K562 (cell line): Measurements from ENCODE around the gene TBR1. TPM values are rescaled to one million over a fixed set of nuclear protein-coding genes. Genes with fewer than 3 reads are reported as not detected.
A peak's percentile ranks its signal among the peaks of the same experiment; 100 is the strongest.

Experiments
- CHD1 ChIP-seq: fragments of 200-600 bp; sonication (generic); IDR thresholded peaks from one replicate; pipeline ENCODE4 v1.6.1; 2012; ENCODE audit warnings: mild to moderate bottlenecking, moderate library complexity, low read length, inconsistent platforms
- GTF2F1 ChIP-seq: IDR thresholded peaks from 2 replicates; pipeline ENCODE4 v1.6.1; 2011; ENCODE audit warnings: low read depth, low read length, improper control_type of control experiment
- MTA3 ChIP-seq: fragments of 450-650 bp; formaldehyde crosslinking; IDR thresholded peaks from 2 replicates; pipeline ENCODE4 v1.6.1; 2017; ENCODE audit warnings: mild to moderate bottlenecking, borderline replicate concordance
- NRF1 ChIP-seq, 2 experiments: fragments of 450-650 bp; IDR thresholded peaks in 1 of 2; conservative IDR thresholded peaks in 1 of 2; 2 replicates each; pipeline ENCODE4 v1.6.1; 2014; ENCODE audit warnings: mild to moderate bottlenecking in 2 of 2
- RB1 ChIP-seq: fragments of 450-650 bp; IDR thresholded peaks from 2 replicates; pipeline ENCODE4 v1.6.1; 2017; ENCODE audit warnings: low read depth, mild to moderate bottlenecking
- RBM34 ChIP-seq: fragments of 200-400 bp; formaldehyde crosslinking; IDR thresholded peaks from 2 replicates; pipeline ENCODE4 v1.6.1; 2018; ENCODE audit warnings: low read length, borderline replicate concordance; ENCODE audit not compliant: insufficient read depth
- RBM39 ChIP-seq: fragments of 200-400 bp; formaldehyde crosslinking; optimal IDR thresholded peaks from 2 replicates; pipeline ENCODE3; 2018; ENCODE audit warnings: low read depth, low read length
- SOX6 ChIP-seq: fragments of 450-650 bp; IDR thresholded peaks from 2 replicates; pipeline ENCODE4 v1.6.1; 2014; ENCODE audit warnings: mild to moderate bottlenecking
- STAG1 ChIP-seq: sonication (generic); formaldehyde crosslinking; IDR thresholded peaks from 2 replicates; pipeline ENCODE4 v1.5.0; 2020; ENCODE audit warnings: missing genetic modification reagents, borderline replicate concordance
- STAT5B ChIP-seq: fragments of 250-450 bp; sonication (Bioruptor Pico); IDR thresholded peaks from 2 replicates; pipeline ENCODE4 v1.8.0; 2021; ENCODE audit warnings: mild to moderate bottlenecking, inconsistent platforms
- YY1 ChIP-seq, 3 experiments: IDR thresholded peaks; 2 replicates each; pipeline ENCODE4 v1.6.1; 2011; ENCODE audit warnings: low read length in 2 of 3, mild to moderate bottlenecking in 2 of 3, moderate library complexity in 2 of 3, borderline replicate concordance in 1 of 3, control low read depth in 1 of 3, low read depth in 1 of 3; ENCODE audit not compliant: insufficient read depth in 3 of 3, insufficient replicate concordance in 2 of 3, control insufficient read depth in 1 of 3, insufficient read length in 1 of 3; ENCODE audit errors: extremely low read depth in 1 of 3
- ZBTB7A ChIP-seq: IDR thresholded peaks from 2 replicates; pipeline ENCODE4 v1.6.1; 2011; ENCODE audit warnings: low read depth, mild to moderate bottlenecking, low read length, moderate library complexity, borderline replicate concordance; ENCODE audit not compliant: control insufficient read depth
- ZNF695 ChIP-seq: fragments of 450-650 bp; formaldehyde crosslinking; IDR thresholded peaks from 2 replicates; pipeline ENCODE4 v1.4.0; 2020; ENCODE audit warnings: mild to moderate bottlenecking, moderate library complexity
- polyA plus RNA-seq, 8 experiments: library from polyadenylated mRNA; depleted of rRNA in 4 of 8; stranded (reverse) in 5 of 8; unstranded in 3 of 8; fragments of >200 nt; fragmentation: Nextera tagmentation in 2 of 8; fragmentation: Illumina TruSeq in 1 of 8; extraction: Ambion mirVana in 2 of 8; extraction: Trizol in 1 of 8; gene quantifications; 2 replicates each; pipeline versions ENCODE4 v1.2.1 to v1.2.3, GENCODE V29; 2011 to 2014; ENCODE audit warnings: inconsistent platforms in 1 of 8, missing spikeins in 1 of 8
- total RNA-seq, 7 experiments: library from RNA; depleted of rRNA in 6 of 7; stranded (reverse); fragments of >200 nt in 6 of 7; fragmentation: Illumina TruSeq in 2 of 7; extraction: Trizol in 2 of 7; gene quantifications; 2 replicates each; pipeline versions ENCODE4 v1.2.1 to v1.2.3, GENCODE V29; 2011 to 2021; ENCODE audit warnings: low replicate concordance in 1 of 7
- TF ChIP-seq, protein P1 (sequence below): fragments of 450-650 bp; IDR thresholded peaks from 2 replicates; pipeline ENCODE4 v1.6.1; 2016; ENCODE audit warnings: mild to moderate bottlenecking, moderate library complexity

TBR1 gene
- total and polyA plus RNA-seq, 9 of the 15 experiments (the other 6 are each of a cell fraction or from before 2014, with no cell fraction given) = 0.01 to 0.09 TPM; not detected in 7

DNA sequence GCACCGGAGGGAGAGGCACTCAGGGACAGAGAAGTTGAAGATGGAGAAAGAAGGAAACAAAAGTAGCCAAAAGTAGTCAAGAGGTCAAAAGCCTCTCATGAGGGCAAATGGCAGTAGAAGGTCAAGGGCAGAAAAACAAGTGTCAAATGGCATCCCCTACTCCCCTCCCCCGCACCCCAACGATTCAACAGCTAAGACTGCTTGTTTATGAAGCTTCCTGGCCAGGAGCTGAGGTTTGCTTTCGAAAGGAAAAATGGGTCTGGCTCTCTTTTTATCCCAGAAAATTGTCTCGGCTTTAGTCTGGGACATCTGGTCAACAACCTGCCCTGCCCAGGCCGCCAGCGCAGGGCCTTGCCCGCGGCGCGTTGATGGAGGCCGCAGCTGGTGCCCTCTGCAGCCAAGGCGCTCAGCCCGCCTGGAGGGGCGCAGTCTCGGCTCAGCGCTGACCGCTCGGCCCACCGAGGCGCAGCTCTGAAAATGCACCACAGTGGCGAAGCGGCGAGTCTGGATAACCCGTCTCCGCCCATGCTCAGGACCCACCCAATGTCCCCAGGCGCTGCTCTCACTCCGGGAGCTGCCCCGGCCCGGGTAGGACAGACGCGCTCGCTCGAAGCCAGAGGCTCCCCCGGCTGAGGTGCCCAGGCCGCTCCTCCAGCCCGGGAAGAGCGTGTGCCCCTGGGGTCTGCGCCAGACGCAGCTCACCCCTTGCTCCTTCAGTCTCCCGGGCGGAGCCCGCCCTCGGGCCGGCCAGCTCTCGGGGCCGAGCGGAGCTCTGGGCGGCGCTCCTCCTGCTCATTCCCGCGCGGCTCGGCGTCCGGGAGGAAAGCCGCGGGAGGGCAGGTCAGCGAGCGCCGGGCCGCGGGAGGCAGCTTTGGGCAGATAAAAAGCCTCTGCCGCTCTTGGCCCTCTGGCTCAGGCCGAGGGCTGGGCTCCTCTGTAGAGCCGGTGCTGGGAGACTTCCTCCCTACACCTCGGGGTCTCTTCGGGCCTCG lies 1.8 kb upstream of the TBR1 start (continued):
- TF ChIP-seq RBM39 (no peak), ZBTB7A (no peak), YY1 (IDR thresholded peaks at IDR 0.05; ENCODE audit: borderline replicate concordance in 1 of 3, control insufficient read depth in 1 of 3, extremely low read depth in 1 of 3, insufficient read depth in 3 of 3, insufficient read length in 1 of 3, insufficient replicate concordance in 2 of 3, low read depth in 1 of 3, low read length in 2 of 3) (no peak), RBM34 (no peak), SOX6 (no peak), MTA3 (no peak), STAT5B (CRISPR knock-in tag) (no peak), ZNF695 (CRISPR knock-in tag) (no peak), CHD1 (no peak), STAG1 (CRISPR knock-in tag) (no peak), GTF2F1 (no peak), RB1 (peak; percentile 63; the same call in 1 of the 2 replicates), NRF1 (conservative IDR thresholded peaks at IDR 0.05 in 1 of 2, IDR thresholded peaks at IDR 0.05 in 1 of 2) (peak; percentile 62 to 70)
- TF ChIP-seq, protein P1, sequence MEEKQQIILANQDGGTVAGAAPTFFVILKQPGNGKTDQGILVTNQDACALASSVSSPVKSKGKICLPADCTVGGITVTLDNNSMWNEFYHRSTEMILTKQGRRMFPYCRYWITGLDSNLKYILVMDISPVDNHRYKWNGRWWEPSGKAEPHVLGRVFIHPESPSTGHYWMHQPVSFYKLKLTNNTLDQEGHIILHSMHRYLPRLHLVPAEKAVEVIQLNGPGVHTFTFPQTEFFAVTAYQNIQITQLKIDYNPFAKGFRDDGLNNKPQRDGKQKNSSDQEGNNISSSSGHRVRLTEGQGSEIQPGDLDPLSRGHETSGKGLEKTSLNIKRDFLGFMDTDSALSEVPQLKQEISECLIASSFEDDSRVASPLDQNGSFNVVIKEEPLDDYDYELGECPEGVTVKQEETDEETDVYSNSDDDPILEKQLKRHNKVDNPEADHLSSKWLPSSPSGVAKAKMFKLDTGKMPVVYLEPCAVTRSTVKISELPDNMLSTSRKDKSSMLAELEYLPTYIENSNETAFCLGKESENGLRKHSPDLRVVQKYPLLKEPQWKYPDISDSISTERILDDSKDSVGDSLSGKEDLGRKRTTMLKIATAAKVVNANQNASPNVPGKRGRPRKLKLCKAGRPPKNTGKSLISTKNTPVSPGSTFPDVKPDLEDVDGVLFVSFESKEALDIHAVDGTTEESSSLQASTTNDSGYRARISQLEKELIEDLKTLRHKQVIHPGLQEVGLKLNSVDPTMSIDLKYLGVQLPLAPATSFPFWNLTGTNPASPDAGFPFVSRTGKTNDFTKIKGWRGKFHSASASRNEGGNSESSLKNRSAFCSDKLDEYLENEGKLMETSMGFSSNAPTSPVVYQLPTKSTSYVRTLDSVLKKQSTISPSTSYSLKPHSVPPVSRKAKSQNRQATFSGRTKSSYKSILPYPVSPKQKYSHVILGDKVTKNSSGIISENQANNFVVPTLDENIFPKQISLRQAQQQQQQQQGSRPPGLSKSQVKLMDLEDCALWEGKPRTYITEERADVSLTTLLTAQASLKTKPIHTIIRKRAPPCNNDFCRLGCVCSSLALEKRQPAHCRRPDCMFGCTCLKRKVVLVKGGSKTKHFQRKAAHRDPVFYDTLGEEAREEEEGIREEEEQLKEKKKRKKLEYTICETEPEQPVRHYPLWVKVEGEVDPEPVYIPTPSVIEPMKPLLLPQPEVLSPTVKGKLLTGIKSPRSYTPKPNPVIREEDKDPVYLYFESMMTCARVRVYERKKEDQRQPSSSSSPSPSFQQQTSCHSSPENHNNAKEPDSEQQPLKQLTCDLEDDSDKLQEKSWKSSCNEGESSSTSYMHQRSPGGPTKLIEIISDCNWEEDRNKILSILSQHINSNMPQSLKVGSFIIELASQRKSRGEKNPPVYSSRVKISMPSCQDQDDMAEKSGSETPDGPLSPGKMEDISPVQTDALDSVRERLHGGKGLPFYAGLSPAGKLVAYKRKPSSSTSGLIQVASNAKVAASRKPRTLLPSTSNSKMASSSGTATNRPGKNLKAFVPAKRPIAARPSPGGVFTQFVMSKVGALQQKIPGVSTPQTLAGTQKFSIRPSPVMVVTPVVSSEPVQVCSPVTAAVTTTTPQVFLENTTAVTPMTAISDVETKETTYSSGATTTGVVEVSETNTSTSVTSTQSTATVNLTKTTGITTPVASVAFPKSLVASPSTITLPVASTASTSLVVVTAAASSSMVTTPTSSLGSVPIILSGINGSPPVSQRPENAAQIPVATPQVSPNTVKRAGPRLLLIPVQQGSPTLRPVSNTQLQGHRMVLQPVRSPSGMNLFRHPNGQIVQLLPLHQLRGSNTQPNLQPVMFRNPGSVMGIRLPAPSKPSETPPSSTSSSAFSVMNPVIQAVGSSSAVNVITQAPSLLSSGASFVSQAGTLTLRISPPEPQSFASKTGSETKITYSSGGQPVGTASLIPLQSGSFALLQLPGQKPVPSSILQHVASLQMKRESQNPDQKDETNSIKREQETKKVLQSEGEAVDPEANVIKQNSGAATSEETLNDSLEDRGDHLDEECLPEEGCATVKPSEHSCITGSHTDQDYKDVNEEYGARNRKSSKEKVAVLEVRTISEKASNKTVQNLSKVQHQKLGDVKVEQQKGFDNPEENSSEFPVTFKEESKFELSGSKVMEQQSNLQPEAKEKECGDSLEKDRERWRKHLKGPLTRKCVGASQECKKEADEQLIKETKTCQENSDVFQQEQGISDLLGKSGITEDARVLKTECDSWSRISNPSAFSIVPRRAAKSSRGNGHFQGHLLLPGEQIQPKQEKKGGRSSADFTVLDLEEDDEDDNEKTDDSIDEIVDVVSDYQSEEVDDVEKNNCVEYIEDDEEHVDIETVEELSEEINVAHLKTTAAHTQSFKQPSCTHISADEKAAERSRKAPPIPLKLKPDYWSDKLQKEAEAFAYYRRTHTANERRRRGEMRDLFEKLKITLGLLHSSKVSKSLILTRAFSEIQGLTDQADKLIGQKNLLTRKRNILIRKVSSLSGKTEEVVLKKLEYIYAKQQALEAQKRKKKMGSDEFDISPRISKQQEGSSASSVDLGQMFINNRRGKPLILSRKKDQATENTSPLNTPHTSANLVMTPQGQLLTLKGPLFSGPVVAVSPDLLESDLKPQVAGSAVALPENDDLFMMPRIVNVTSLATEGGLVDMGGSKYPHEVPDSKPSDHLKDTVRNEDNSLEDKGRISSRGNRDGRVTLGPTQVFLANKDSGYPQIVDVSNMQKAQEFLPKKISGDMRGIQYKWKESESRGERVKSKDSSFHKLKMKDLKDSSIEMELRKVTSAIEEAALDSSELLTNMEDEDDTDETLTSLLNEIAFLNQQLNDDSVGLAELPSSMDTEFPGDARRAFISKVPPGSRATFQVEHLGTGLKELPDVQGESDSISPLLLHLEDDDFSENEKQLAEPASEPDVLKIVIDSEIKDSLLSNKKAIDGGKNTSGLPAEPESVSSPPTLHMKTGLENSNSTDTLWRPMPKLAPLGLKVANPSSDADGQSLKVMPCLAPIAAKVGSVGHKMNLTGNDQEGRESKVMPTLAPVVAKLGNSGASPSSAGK = peak; percentile 79
